ENCODE measurements around the gene SPC25. TPM values are rescaled to one million over a fixed set of nuclear protein-coding genes. Genes with fewer than 3 reads are reported as not detected.

The SPC25 gene
- total RNA-seq, 1 experiment from 2014 or later, result 31.5 TPM

DNA sequence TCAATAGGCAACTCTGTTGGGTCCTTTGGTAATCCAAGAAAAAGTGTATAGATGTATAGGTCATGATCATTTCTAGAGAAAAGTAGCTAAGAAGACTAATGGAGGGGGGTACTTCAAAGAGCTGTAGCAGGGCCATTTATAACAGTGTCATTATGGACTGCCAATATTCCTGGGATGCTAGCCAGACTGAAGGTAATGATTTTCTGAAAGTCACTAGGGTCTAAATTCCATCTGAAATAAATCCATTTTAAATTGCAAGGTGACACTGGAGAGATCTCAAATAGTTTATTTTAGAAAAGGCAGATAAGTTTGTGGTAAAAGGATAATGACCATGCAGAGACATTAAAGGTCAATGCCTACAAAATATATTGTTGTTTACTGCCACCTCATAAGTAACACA is 4.5 kb upstream of the SPC25 start:
- no peak overlapping the region for H3K23ac ChIP-seq (ENCODE audit: insufficient read length, low read depth, low read length)
- H3K36me3 Mint-ChIP-seq (ENCODE audit: insufficient read depth in 1 of 3, low read depth in 3 of 3), result peaks cover 0 to 2% (median 0%) of the 10 kb centered on the region in 3 experiments; a peak in 1 of 7 replicates
- H3K18ac ChIP-seq (ENCODE audit: insufficient read length, low read depth, low read length), result no peak overlapping the region
- H2BK15ac ChIP-seq (ENCODE audit: low read depth, low read length), result no peak overlapping the region
- no peak overlapping the region for H3K9ac ChIP-seq (ENCODE audit: extremely low read depth, insufficient read length, low read length)
- H3K27ac ChIP-seq (ENCODE audit: insufficient read length, low read depth, low read length), result no peak overlapping the region
- H2AK5ac ChIP-seq (ENCODE audit: insufficient read length, low read length), result no peak overlapping the region
- no peaks in the 10 kb centered on the region for H3K79me2 ChIP-seq (ENCODE audit: insufficient read depth, low read length)
- H3K9me3 ChIP-seq (ENCODE audit: control insufficient read depth, low read depth, low read length), result no peaks in the 10 kb centered on the region
- H3K27me3 ChIP-seq (ENCODE audit: insufficient read depth, low read length), result no peaks in the 10 kb centered on the region; the same call in 1 of the 2 replicates
- H3K4me2 ChIP-seq (ENCODE audit: insufficient read depth, insufficient read length, low read length), result no peak overlapping the region
- H4K5ac ChIP-seq (ENCODE audit: insufficient read length, low read depth, low read length), result no peak overlapping the region
- no peaks in the 10 kb centered on the region for H3K4me1 ChIP-seq (ENCODE audit: insufficient read depth, low read length)
- no peak overlapping the region for H3K56ac ChIP-seq (ENCODE audit: insufficient read length, low read depth, low read length)
- no peak overlapping the region for H3K14ac ChIP-seq (ENCODE audit: insufficient read depth, low read length)
- no peak overlapping the region for H2BK12ac ChIP-seq (ENCODE audit: insufficient read length, low read depth, low read length)
- no peak for DNase-seq
- H4K20me1 ChIP-seq (ENCODE audit: control insufficient read depth, insufficient read depth, insufficient read length), result no peaks in the 10 kb centered on the region
- H3K27me3 Mint-ChIP-seq (ENCODE audit: low read depth), result peaks cover 13% of the 10 kb centered on the region
- H3K9me3 Mint-ChIP-seq, result no peaks in the 10 kb centered on the region
- H3K27ac Mint-ChIP-seq, result no peak overlapping the region
- H2BK20ac ChIP-seq (ENCODE audit: low read depth, low read length, poor library complexity, severe bottlenecking), result no peak overlapping the region
- peaks cover 3% of the 10 kb centered on the region for H3K23me2 ChIP-seq (ENCODE audit: insufficient read length, low read depth, low read length, poor library complexity, severe bottlenecking)
- TF ChIP-seq, protein P1, sequence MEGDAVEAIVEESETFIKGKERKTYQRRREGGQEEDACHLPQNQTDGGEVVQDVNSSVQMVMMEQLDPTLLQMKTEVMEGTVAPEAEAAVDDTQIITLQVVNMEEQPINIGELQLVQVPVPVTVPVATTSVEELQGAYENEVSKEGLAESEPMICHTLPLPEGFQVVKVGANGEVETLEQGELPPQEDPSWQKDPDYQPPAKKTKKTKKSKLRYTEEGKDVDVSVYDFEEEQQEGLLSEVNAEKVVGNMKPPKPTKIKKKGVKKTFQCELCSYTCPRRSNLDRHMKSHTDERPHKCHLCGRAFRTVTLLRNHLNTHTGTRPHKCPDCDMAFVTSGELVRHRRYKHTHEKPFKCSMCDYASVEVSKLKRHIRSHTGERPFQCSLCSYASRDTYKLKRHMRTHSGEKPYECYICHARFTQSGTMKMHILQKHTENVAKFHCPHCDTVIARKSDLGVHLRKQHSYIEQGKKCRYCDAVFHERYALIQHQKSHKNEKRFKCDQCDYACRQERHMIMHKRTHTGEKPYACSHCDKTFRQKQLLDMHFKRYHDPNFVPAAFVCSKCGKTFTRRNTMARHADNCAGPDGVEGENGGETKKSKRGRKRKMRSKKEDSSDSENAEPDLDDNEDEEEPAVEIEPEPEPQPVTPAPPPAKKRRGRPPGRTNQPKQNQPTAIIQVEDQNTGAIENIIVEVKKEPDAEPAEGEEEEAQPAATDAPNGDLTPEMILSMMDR (conservative IDR thresholded peaks at IDR 0.05), result no peak
- H3K79me1 ChIP-seq (ENCODE audit: insufficient read depth, low read depth, low read length, poor library complexity, severe bottlenecking), result no peaks in the 10 kb centered on the region
- H3K4ac ChIP-seq (ENCODE audit: low read depth, low read length), result no peak overlapping the region
- no peak overlapping the region for H2BK5ac ChIP-seq (ENCODE audit: insufficient read length, low read length)
- H4K91ac ChIP-seq (ENCODE audit: insufficient read length, low read depth, low read length), result no peak overlapping the region
- H4K8ac ChIP-seq (replicated peaks; ENCODE audit: insufficient read length, low read depth, low read length), result no peak overlapping the region
- no peak overlapping the region for H3K4me3 Mint-ChIP-seq
- H3K4me1 Mint-ChIP-seq, result peaks cover 5 to 8% of the 10 kb centered on the region in 2 experiments; a peak in 3 of 4 replicates
- H2BK120ac ChIP-seq (ENCODE audit: low read depth, low read length, poor library complexity, severe bottlenecking), result no peak overlapping the region
- H3T11ph ChIP-seq (ENCODE audit: low read length), result no peak overlapping the region
- H2AFZ ChIP-seq (ENCODE audit: low read length), result no peak overlapping the region

Measured in H9 (cell line).